Small intestine (tissue), 7 donors: ENCODE measurements around the gene MCRIP1. TPM values are rescaled to one million over a fixed set of nuclear protein-coding genes. Genes with fewer than 3 reads are reported as not detected.

Experiments
- DNase-seq, 2 donors: peaks; one replicate each; pipeline versions ENCODE4 v3.0.0 to v3.0.0-alpha.2; 2013
- FAIRE-seq: peaks from 2 replicates; lab custom pipeline; 2012; peaks lifted over from hg19 to GRCh38; lab: Jason Lieb, UNC
- H3K27ac ChIP-seq, 3 donors: one replicate each; pipeline ENCODE4 v1.5.1; 2013; ENCODE audit warnings: low read length in 2 of 3, mild to moderate bottlenecking in 2 of 3, control low read depth in 1 of 3, inconsistent platforms in 1 of 3, low read depth in 1 of 3, moderate library complexity in 1 of 3
- H3K27me3 ChIP-seq, 3 donors: one replicate each; pipeline ENCODE4 v1.6.1; 2013; ENCODE audit warnings: low read length in 3 of 3, inconsistent platforms in 1 of 3; ENCODE audit not compliant: control insufficient read depth in 3 of 3, insufficient read depth in 3 of 3
- H3K36me3 ChIP-seq, 3 donors: one replicate each; pipeline ENCODE4 v1.6.1; 2013; ENCODE audit warnings: low read length in 3 of 3, inconsistent platforms in 1 of 3, low read depth in 1 of 3, mild to moderate bottlenecking in 1 of 3, moderate library complexity in 1 of 3; ENCODE audit not compliant: control insufficient read depth in 3 of 3, insufficient read depth in 2 of 3
- H3K4me1 ChIP-seq, 3 donors: one replicate each; pipeline ENCODE4 v1.6.1; 2013; ENCODE audit warnings: low read length in 2 of 3, inconsistent platforms in 1 of 3, low read depth in 1 of 3, mild to moderate bottlenecking in 1 of 3, moderate library complexity in 1 of 3; ENCODE audit not compliant: control insufficient read depth in 3 of 3, insufficient read depth in 2 of 3
- H3K4me3 ChIP-seq, 3 donors: one replicate each; pipeline ENCODE4 v1.5.1; 2013; ENCODE audit warnings: low read length in 3 of 3, control low read depth in 1 of 3, inconsistent platforms in 1 of 3, low read depth in 1 of 3, mild to moderate bottlenecking in 1 of 3, moderate library complexity in 1 of 3
- H3K9me3 ChIP-seq, 2 donors: one replicate each; pipeline ENCODE4 v1.6.1; 2013; ENCODE audit warnings: low read depth in 1 of 2, low read length in 1 of 2; ENCODE audit not compliant: control insufficient read depth in 2 of 2, insufficient read depth in 1 of 2
- WGBS, 3 donors: extraction: QIAGEN DNeasy Blood & Tissue Kit; methylation state at CpG; one replicate each; pipeline ENCODE4 v1.1.7; 2013; 5-methylcytosine and 5-hydroxymethylcytosine counted together
- polyA plus RNA-seq, 4 donors: library from polyadenylated mRNA; stranded (reverse) in 3 of 4; unstranded in 1 of 4; fragments of 200-250 nt in 3 of 4; fragments of 120-200 nt in 1 of 4; gene quantifications; one replicate each; pipeline versions ENCODE4 v1.2.1 to v1.2.3, GENCODE V29; 2013
- donor health status: healthy with polysubstance abuse.
- donor health status: control.
- donor health status: control.
- donor health status: Bipolar disorder and iron deficiency.
- donor health status: healthy.

The MCRIP1 gene
- polyA plus RNA-seq, 4 donors = 19.5 to 87.6 (median 48.5) TPM

GRCh38 chr17:81865733-81866439, 32.8 kb upstream of the MCRIP1 start:
- Histone ChIP-seq H3K4me3 (peak overlapping the region in 1 of 3 donors; percentile 4), H3K36me3 (peaks cover 4 to 77% (median 7%) of the 10 kb centered on the region in 3 donors)
- FAIRE-seq = no peak

GRCh38 chr17:81865358-81865732, 32.3 kb upstream of the MCRIP1 start:
- 19 to 69% (median 56%) methylated on average over 8 of the region's 8 CpGs for WGBS, 3 donors
- Histone ChIP-seq H3K27ac (peak overlapping the region; percentile 93 to 99 (median 96)), H3K36me3 (peaks cover 4 to 77% (median 7%) of the 10 kb centered on the region in 3 donors), H3K4me3 (no peak overlapping the region), H3K9me3 (no peaks in the 10 kb centered on the region), H3K27me3 (no peaks in the 10 kb centered on the region), H3K4me1 (peaks cover 0 to 74% (median 13%) of the 10 kb centered on the region in 3 donors)
- DNase-seq (no peak), FAIRE-seq (no peak)

More at GRCh38 chr17:81865733-81866439, 32.8 kb upstream of the MCRIP1 start:
- H3K27me3 ChIP-seq = no peaks in the 10 kb centered on the region
- WGBS, 3 donors = 21 to 55% (median 41%) methylated on average over 12 to 18 of the region's 18 CpGs
- peaks cover 0 to 74% (median 13%) of the 10 kb centered on the region in 3 donors for H3K4me1 ChIP-seq
- peak; percentile 93 to 99 for DNase-seq
- peak overlapping the region; percentile 93 to 99 (median 96) for H3K27ac ChIP-seq
- H3K9me3 ChIP-seq = no peaks in the 10 kb centered on the region

- H3K4me1 ChIP-seq = peaks cover 0 to 63% (median 13%) of the 10 kb centered on the region in 3 donors
- H3K27me3 ChIP-seq = no peaks in the 10 kb centered on the region
- 56 to 71% (median 68%) methylated on average over 8 to 9 of the region's 9 CpGs for WGBS, 3 donors
- H3K9me3 ChIP-seq = no peaks in the 10 kb centered on the region
- H3K4me3 ChIP-seq = no peak overlapping the region
- H3K36me3 ChIP-seq = peaks cover 4 to 70% (median 5%) of the 10 kb centered on the region in 3 donors
- DNase-seq = peak in 1 of 2 donors; percentile 58
- peak overlapping the region; percentile 11 to 99 (median 71) for H3K27ac ChIP-seq
- FAIRE-seq = no peak
Observed at GRCh38 chr17:81863833-81864768, 31.0 kb upstream of the MCRIP1 start.

- Histone ChIP-seq H3K9me3 (no peaks in the 10 kb centered on the region), H3K4me1 (peaks cover 0 to 65% (median 13%) of the 10 kb centered on the region in 3 donors), H3K36me3 (peaks cover 3 to 70% (median 7%) of the 10 kb centered on the region in 3 donors), H3K4me3 (peak overlapping the region in 1 of 3 donors; percentile 18), H3K27ac (peak overlapping the region in 2 of 3 donors; percentile 71 to 99), H3K27me3 (no peaks in the 10 kb centered on the region)
- DNase-seq (peak; percentile 19 to 73), FAIRE-seq (no peak)
- WGBS, 3 donors = 40 to 68% (median 47%) methylated on average over 6 of the region's 6 CpGs
Observed at GRCh38 chr17:81863123-81863675, 30.1 kb upstream of the MCRIP1 start.

GRCh38 chr17:81860756-81861568, 27.9 kb upstream of the MCRIP1 start:
- peak; percentile 33 for FAIRE-seq
- 0% methylated on average over 65 to 74 of the region's 74 CpGs for WGBS, 3 donors

GRCh38 chr17:81859906-81860755, 27.0 kb upstream of the MCRIP1 start, which contains the start of gene P4HB:
TSS of gene P4HB (minus strand) at chr17:81860535. CDS start at chr17:81860471, 64 bp downstream.
- WGBS, 3 donors = 0% methylated on average over 73 to 95 of the region's 95 CpGs
- H3K4me3 ChIP-seq = peak within 1 kb of the TSS; percentile 82 to 96 (median 87)
- H3K9me3 ChIP-seq = no peaks in the 10 kb centered on the region
- H3K27me3 ChIP-seq = no peaks in the 10 kb centered on the region
- no peak for FAIRE-seq
- peaks cover 0 to 70% (median 7%) of the 10 kb centered on the region in 3 donors for H3K36me3 ChIP-seq
- DNase-seq = peak in 1 of 2 donors; percentile 53
- H3K4me1 ChIP-seq = peaks cover 4 to 35% (median 9%) of the 10 kb centered on the region in 3 donors
- H3K27ac ChIP-seq = peak within 1 kb of the TSS; percentile 89 to 99 (median 99)

More at GRCh38 chr17:81860756-81861568, 27.9 kb upstream of the MCRIP1 start:
- Histone ChIP-seq H3K27ac (peak overlapping the region; percentile 89 to 99 (median 99)), H3K27me3 (no peaks in the 10 kb centered on the region), H3K4me3 (peak overlapping the region; percentile 54 to 74 (median 67)), H3K9me3 (no peaks in the 10 kb centered on the region), H3K4me1 (peaks cover 4 to 44% (median 9%) of the 10 kb centered on the region in 3 donors), H3K36me3 (peaks cover 0 to 70% (median 7%) of the 10 kb centered on the region in 3 donors)
- DNase-seq = peak; percentile 100
